ENCODE data around the gene MACROH2A1. TPM values are rescaled to one million over a fixed set of nuclear protein-coding genes. Genes with fewer than 3 reads are reported as not detected.

MACROH2A1 gene
- polyA plus RNA-seq, 1 of the 3 experiments (the other 2 are of a cell fraction) = 165 TPM

DNA sequence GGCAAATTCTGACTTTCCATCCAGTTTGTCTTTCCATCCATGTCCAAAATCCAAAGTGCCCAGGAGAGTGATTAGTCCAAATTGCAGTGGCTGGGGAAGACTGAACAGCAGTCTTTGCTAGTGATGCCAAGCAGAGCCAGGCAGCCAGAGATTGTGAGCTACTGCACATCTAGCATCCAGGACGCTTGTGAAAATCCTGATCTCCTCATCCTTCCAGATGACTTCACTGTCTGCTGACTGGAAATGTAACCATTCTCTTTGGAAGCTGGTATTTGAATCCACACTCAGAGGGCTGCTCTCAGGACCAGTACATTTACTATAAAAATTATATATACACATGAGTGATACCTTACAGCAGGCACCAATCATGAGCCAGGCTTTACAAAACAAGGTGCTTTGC is 49.6 kb downstream of the MACROH2A1 start (continued):
- TF ChIP-seq EP300 (IDR thresholded peaks at IDR 0.05; ENCODE audit: borderline replicate concordance in 1 of 2, low read depth in 1 of 2, low read length in 1 of 2) (no peak), TAF1 (IDR thresholded peaks at IDR 0.05; ENCODE audit: borderline replicate concordance, low read depth, low read length) (no peak), FOXJ3 (CRISPR knock-in tag; IDR thresholded peaks at IDR 0.05) (no peak)
- TF ChIP-seq, protein P1, sequence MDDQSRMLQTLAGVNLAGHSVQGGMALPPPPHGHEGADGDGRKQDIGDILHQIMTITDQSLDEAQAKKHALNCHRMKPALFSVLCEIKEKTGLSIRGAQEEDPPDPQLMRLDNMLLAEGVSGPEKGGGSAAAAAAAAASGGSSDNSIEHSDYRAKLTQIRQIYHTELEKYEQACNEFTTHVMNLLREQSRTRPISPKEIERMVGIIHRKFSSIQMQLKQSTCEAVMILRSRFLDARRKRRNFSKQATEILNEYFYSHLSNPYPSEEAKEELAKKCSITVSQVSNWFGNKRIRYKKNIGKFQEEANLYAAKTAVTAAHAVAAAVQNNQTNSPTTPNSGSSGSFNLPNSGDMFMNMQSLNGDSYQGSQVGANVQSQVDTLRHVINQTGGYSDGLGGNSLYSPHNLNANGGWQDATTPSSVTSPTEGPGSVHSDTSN (IDR thresholded peaks at IDR 0.05) = no peak

DNA sequence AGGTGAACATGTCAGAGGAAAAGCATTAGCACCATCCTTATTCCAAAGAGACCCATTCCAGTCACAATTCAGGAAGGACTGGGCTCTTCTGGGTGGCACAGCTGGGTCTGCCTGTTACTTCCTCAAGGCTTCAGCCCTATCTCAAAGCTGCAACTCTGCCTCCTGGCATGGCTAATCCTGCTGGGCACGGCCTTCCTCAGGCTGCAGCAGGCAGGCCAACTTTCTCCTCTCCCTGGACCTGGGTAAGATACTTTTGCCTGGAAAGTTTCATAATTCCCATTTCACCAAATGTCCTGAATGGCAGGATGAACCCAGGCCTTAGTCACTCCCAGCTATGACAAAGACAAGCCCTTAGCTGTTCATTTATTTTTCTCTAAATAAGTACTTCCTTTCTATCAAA is 50.1 kb downstream of the MACROH2A1 start:
- Histone ChIP-seq H4K20me1 (ENCODE audit: insufficient read depth) (peaks cover 10% of the 10 kb centered on the region), H3K27ac (ENCODE audit: low read depth in 2 of 2, low read length in 1 of 2) (no peak overlapping the region), H3K4me3 (ENCODE audit: low read depth in 2 of 2, low read length in 1 of 2) (no peak overlapping the region), H3K79me2 (ENCODE audit: insufficient read depth) (peaks cover 19% of the 10 kb centered on the region; the same call in 1 of the 2 replicates), H3F3A (replicated peaks; ENCODE audit: insufficient read depth) (peaks cover 1% of the 10 kb centered on the region), H3K4me2 (no peak overlapping the region), H3K9me2 (no peaks in the 10 kb centered on the region), H2AFZ (ENCODE audit: low read depth) (no peak overlapping the region), H3K9me3 (no peaks in the 10 kb centered on the region), H3K27me3 (ENCODE audit: insufficient read depth) (no peaks in the 10 kb centered on the region), H3K4me1 (ENCODE audit: control insufficient read depth in 1 of 2, insufficient read depth in 2 of 2, low read depth in 1 of 2, low read length in 1 of 2) (peaks cover 6 to 15% of the 10 kb centered on the region in 2 experiments; a peak in 3 of 4 replicates), H3K9ac (no peak overlapping the region), H3K36me3 (replicated peaks in 1 of 2; ENCODE audit: control insufficient read depth in 1 of 2, insufficient read depth in 2 of 2, low read length in 1 of 2) (peaks cover 47 to 77% of the 10 kb centered on the region in 2 experiments)
- ChIA-PET CTCF (interaction anchor here (1.1 to 3.6 kb wide), 2 partner anchors 8 to 16 kb away, joined by 3 to 11 read pairs; no protein-coding TSS in a partner anchor), POLR2A (interaction anchor here (1.6 kb wide), 1 partner anchor 11 kb away, joined by 3 read pairs; no protein-coding TSS in a partner anchor)
- no peak for TF ChIP-seq JUND (IDR thresholded peaks at IDR 0.05)
- TF ChIP-seq FOXM1 (IDR thresholded peaks at IDR 0.05; ENCODE audit: low read depth) = no peak
- TF ChIP-seq, protein P2, sequence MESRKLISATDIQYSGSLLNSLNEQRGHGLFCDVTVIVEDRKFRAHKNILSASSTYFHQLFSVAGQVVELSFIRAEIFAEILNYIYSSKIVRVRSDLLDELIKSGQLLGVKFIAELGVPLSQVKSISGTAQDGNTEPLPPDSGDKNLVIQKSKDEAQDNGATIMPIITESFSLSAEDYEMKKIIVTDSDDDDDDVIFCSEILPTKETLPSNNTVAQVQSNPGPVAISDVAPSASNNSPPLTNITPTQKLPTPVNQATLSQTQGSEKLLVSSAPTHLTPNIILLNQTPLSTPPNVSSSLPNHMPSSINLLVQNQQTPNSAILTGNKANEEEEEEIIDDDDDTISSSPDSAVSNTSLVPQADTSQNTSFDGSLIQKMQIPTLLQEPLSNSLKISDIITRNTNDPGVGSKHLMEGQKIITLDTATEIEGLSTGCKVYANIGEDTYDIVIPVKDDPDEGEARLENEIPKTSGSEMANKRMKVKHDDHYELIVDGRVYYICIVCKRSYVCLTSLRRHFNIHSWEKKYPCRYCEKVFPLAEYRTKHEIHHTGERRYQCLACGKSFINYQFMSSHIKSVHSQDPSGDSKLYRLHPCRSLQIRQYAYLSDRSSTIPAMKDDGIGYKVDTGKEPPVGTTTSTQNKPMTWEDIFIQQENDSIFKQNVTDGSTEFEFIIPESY (IDR thresholded peaks at IDR 0.05; ENCODE audit: borderline replicate concordance, low read depth) = no peak
- TF ChIP-seq FOSL2 (IDR thresholded peaks at IDR 0.05; ENCODE audit: borderline replicate concordance, low read depth) = no peak
- no peak for TF ChIP-seq RCOR1 (IDR thresholded peaks at IDR 0.05; ENCODE audit: low read length)
- TF ChIP-seq EP300 (IDR thresholded peaks at IDR 0.05; ENCODE audit: borderline replicate concordance in 1 of 2, low read depth in 1 of 2, low read length in 1 of 2) = no peak
- TF ChIP-seq, protein P3, sequence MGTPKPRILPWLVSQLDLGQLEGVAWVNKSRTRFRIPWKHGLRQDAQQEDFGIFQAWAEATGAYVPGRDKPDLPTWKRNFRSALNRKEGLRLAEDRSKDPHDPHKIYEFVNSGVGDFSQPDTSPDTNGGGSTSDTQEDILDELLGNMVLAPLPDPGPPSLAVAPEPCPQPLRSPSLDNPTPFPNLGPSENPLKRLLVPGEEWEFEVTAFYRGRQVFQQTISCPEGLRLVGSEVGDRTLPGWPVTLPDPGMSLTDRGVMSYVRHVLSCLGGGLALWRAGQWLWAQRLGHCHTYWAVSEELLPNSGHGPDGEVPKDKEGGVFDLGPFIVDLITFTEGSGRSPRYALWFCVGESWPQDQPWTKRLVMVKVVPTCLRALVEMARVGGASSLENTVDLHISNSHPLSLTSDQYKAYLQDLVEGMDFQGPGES (IDR thresholded peaks at IDR 0.05; ENCODE audit: low read depth, low read length) = no peak
- TF ChIP-seq NRF1 (IDR thresholded peaks at IDR 0.05; ENCODE audit: low read depth, low read length) = no peak
- no peak for TF ChIP-seq GABPA (IDR thresholded peaks at IDR 0.05; ENCODE audit: low read depth)
- TF ChIP-seq RFX5 (IDR thresholded peaks at IDR 0.05; ENCODE audit: low read length) = no peak
- TF ChIP-seq, protein P4, sequence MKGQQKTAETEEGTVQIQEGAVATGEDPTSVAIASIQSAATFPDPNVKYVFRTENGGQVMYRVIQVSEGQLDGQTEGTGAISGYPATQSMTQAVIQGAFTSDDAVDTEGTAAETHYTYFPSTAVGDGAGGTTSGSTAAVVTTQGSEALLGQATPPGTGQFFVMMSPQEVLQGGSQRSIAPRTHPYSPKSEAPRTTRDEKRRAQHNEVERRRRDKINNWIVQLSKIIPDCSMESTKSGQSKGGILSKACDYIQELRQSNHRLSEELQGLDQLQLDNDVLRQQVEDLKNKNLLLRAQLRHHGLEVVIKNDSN (IDR thresholded peaks at IDR 0.05; ENCODE audit: borderline replicate concordance, low read depth) = no peak
- TF ChIP-seq, protein P5, sequence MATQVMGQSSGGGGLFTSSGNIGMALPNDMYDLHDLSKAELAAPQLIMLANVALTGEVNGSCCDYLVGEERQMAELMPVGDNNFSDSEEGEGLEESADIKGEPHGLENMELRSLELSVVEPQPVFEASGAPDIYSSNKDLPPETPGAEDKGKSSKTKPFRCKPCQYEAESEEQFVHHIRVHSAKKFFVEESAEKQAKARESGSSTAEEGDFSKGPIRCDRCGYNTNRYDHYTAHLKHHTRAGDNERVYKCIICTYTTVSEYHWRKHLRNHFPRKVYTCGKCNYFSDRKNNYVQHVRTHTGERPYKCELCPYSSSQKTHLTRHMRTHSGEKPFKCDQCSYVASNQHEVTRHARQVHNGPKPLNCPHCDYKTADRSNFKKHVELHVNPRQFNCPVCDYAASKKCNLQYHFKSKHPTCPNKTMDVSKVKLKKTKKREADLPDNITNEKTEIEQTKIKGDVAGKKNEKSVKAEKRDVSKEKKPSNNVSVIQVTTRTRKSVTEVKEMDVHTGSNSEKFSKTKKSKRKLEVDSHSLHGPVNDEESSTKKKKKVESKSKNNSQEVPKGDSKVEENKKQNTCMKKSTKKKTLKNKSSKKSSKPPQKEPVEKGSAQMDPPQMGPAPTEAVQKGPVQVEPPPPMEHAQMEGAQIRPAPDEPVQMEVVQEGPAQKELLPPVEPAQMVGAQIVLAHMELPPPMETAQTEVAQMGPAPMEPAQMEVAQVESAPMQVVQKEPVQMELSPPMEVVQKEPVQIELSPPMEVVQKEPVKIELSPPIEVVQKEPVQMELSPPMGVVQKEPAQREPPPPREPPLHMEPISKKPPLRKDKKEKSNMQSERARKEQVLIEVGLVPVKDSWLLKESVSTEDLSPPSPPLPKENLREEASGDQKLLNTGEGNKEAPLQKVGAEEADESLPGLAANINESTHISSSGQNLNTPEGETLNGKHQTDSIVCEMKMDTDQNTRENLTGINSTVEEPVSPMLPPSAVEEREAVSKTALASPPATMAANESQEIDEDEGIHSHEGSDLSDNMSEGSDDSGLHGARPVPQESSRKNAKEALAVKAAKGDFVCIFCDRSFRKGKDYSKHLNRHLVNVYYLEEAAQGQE (IDR thresholded peaks at IDR 0.05; ENCODE audit: low read depth, low read length) = no peak
- TF ChIP-seq, protein P1 (IDR thresholded peaks at IDR 0.05) = no peak
- no peak for DNase-seq
- no CpG with 5 or more reads among the region's 1 CpG for WGBS (ENCODE audit: low lambda C conversion rate)

All from SK-N-SH (cell line).